ENCODE results near the gene ZNF367.

ZNF367 gene

GRCh38 chr9:96436063-96436455, 17.9 kb upstream of the ZNF367 start:
- no peak for DNase-seq

- DNase-seq: no peak
These were observed 17.2 kb upstream of the ZNF367 start for GRCh38 chr9:96435345-96435744.

GRCh38 chr9:96430377-96430776, 12.2 kb upstream of the ZNF367 start:
- no peak for DNase-seq

GRCh38 chr9:96429732-96430131, 11.6 kb upstream of the ZNF367 start:
- no peak for DNase-seq

GRCh38 chr9:96425500-96426169, 7.5 kb upstream of the ZNF367 start:
- DNase-seq: peak; percentile 62

GRCh38 chr9:96423985-96424336, 5.8 kb upstream of the ZNF367 start:
- DNase-seq: no peak

- DNase-seq: no peak
These were observed 5.3 kb upstream of the ZNF367 start for GRCh38 chr9:96423322-96423984.

GRCh38 chr9:96420468-96421219, 2.5 kb upstream of the ZNF367 start:
- DNase-seq: peak; percentile 3

- DNase-seq: no peak
These were observed 1.5 kb upstream of the ZNF367 start for GRCh38 chr9:96419691-96419969.

GRCh38 chr9:96418920-96419690, 935 bp upstream of the ZNF367 start:
- peak; percentile 19 for DNase-seq

GRCh38 chr9:96417661-96418082, 498 bp downstream of the ZNF367 start:
- DNase-seq: no peak

GRCh38 chr9:96417051-96417586, 1.1 kb downstream of the ZNF367 start:
- DNase-seq: peak; percentile 36

GRCh38 chr9:96413302-96414221, 4.6 kb downstream of the ZNF367 start:
- no peak for DNase-seq

GRCh38 chr9:96412174-96412913, 5.8 kb downstream of the ZNF367 start:
- no peak for DNase-seq

- DNase-seq: no peak
These were observed 6.9 kb downstream of the ZNF367 start for GRCh38 chr9:96411129-96411838.

- DNase-seq: no peak
These were observed 9.5 kb downstream of the ZNF367 start for GRCh38 chr9:96408409-96409280.

- DNase-seq: no peak
These were observed 17.8 kb downstream of the ZNF367 start for GRCh38 chr9:96400132-96400910.

GRCh38 chr9:96399325-96399633, 18.9 kb downstream of the ZNF367 start:
- DNase-seq: no peak
